ENCODE data around the gene DBNDD1. TPM values are rescaled to one million over a fixed set of nuclear protein-coding genes. Genes with fewer than 3 reads are reported as not detected.

DBNDD1 gene
- total and polyA plus RNA-seq, 4 donors, result 0.09 to 1.5 (median 0.82) TPM

DNA sequence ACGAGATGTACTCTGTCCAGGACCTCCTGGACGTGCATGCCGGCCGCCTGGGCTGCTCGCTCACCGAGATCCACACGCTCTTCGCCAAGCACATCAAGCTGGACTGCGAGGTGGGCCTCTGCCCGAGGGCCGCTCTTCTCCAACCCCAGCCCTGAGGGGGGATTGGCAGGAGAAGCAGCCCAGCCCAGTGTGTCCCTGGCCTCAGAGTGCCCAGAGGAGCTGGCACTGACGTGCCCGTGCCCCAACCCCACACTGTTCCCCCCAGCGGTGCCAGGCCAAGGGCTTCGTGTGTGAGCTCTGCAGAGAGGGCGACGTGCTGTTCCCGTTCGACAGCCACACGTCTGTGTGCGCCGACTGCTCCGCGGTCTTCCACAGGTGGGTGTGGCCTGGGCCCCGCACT, 55.1 kb downstream of the DBNDD1 start:
- no peak overlapping the region for H3K27ac ChIP-seq (ENCODE audit: low read depth in 1 of 2, low read length in 2 of 2)
- TF ChIP-seq, protein P1, sequence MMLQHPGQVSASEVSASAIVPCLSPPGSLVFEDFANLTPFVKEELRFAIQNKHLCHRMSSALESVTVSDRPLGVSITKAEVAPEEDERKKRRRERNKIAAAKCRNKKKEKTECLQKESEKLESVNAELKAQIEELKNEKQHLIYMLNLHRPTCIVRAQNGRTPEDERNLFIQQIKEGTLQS (IDR thresholded peaks at IDR 0.05), result no peak
- TF ChIP-seq EGR1 (IDR thresholded peaks at IDR 0.05; ENCODE audit: low read depth in 2 of 2), result no peak
- no peak for TF ChIP-seq TAF1 (conservative IDR thresholded peaks at IDR 0.05)
- TF ChIP-seq SP1 (IDR thresholded peaks at IDR 0.05), result no peak
- TF ChIP-seq GABPA (IDR thresholded peaks at IDR 0.05 in 1 of 2, conservative IDR thresholded peaks at IDR 0.05 in 1 of 2), result no peak
- TF ChIP-seq YY1 (IDR thresholded peaks at IDR 0.05), result no peak
- no peak for TF ChIP-seq FOXA1 (IDR thresholded peaks at IDR 0.05)
- TF ChIP-seq, protein P2, sequence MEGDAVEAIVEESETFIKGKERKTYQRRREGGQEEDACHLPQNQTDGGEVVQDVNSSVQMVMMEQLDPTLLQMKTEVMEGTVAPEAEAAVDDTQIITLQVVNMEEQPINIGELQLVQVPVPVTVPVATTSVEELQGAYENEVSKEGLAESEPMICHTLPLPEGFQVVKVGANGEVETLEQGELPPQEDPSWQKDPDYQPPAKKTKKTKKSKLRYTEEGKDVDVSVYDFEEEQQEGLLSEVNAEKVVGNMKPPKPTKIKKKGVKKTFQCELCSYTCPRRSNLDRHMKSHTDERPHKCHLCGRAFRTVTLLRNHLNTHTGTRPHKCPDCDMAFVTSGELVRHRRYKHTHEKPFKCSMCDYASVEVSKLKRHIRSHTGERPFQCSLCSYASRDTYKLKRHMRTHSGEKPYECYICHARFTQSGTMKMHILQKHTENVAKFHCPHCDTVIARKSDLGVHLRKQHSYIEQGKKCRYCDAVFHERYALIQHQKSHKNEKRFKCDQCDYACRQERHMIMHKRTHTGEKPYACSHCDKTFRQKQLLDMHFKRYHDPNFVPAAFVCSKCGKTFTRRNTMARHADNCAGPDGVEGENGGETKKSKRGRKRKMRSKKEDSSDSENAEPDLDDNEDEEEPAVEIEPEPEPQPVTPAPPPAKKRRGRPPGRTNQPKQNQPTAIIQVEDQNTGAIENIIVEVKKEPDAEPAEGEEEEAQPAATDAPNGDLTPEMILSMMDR (IDR thresholded peaks at IDR 0.05; ENCODE audit: low read depth, low read length, missing input control), result no peak
- TF ChIP-seq RAD21 (IDR thresholded peaks at IDR 0.05), result no peak
- no peak for TF ChIP-seq NR2F2 (IDR thresholded peaks at IDR 0.05)
- TF ChIP-seq ZBTB33 (IDR thresholded peaks at IDR 0.05), result no peak
- TF ChIP-seq FOXA2 (IDR thresholded peaks at IDR 0.05), result no peak
- no peak for TF ChIP-seq REST (IDR thresholded peaks at IDR 0.05)
- no peak for TF ChIP-seq MAX (IDR thresholded peaks at IDR 0.05)
- TF ChIP-seq RXRA (IDR thresholded peaks at IDR 0.05), result no peak
- no peak for TF ChIP-seq JUND (IDR thresholded peaks at IDR 0.05)
- TF ChIP-seq HNF4A (conservative IDR thresholded peaks at IDR 0.05), result no peak
- H3K36me3 ChIP-seq (ENCODE audit: control insufficient read depth in 4 of 4, insufficient read depth in 3 of 4, low read depth in 1 of 4, low read length in 3 of 4), result peaks cover 0 to 31% (median 1%) of the 10 kb centered on the region in 4 donors
- no peaks in the 10 kb centered on the region for H3K4me1 ChIP-seq (ENCODE audit: control insufficient read depth in 4 of 4, insufficient read depth in 4 of 4, low read length in 3 of 4)
- no peak for DNase-seq (ENCODE audit: low spot score)
- no peak overlapping the region for H3K4me3 ChIP-seq (ENCODE audit: low read depth in 1 of 3, low read length in 3 of 3)
- H3K27me3 ChIP-seq (ENCODE audit: control insufficient read depth in 4 of 4, insufficient read depth in 4 of 4, low read length in 3 of 4), result no peaks in the 10 kb centered on the region
- WGBS, result 94% methylated on average over 25 of the region's 25 CpGs
- H3K9ac ChIP-seq (ENCODE audit: low read depth in 1 of 2, low read length in 2 of 2), result no peak overlapping the region
- H3K9me3 ChIP-seq (ENCODE audit: control insufficient read depth in 4 of 4, low read length in 3 of 4), result no peaks in the 10 kb centered on the region
